ENCODE results near the gene PDZD2.

- TF ChIP-seq CTCF (IDR thresholded peaks at IDR 0.05) (no peak), POLR2A (IDR thresholded peaks at IDR 0.05) (no peak)
Observed at GRCh38 chr5:31750215-31750614, 111.3 kb downstream of the PDZD2 start.

Measured in heart left ventricle (tissue), 13 donors.